CD4-positive, alpha-beta T cell (primary cell): ENCODE measurements around the gene NMRK2. TPM values are rescaled to one million over a fixed set of nuclear protein-coding genes. Genes with fewer than 3 reads are reported as not detected.

Experiments used
- ATAC-seq: fragments of 200-7000 bp; cut with Tn5 transposase; one replicate; pipeline ENCODE4 v1.10.0; 2022; ENCODE audit warnings: mild to moderate bottlenecking; ENCODE audit not compliant: poor library complexity
- CTCF ChIA-PET: fragments of 350-600 bp; sonication (Branson Sonifier 250); formaldehyde crosslinking; loops from one replicate; lab custom pipeline; 2021; ENCODE audit warnings: antibody characterized with exemption, inconsistent platforms; lab: Charles Lee
- POLR2A ChIA-PET: fragments of 350-600 bp; sonication (Branson Sonifier 250); formaldehyde crosslinking; loops from one replicate; lab custom pipeline; 2021; ENCODE audit warnings: antibody characterized with exemption, inconsistent platforms; lab: Charles Lee
- DNase-seq, 14 experiments: peaks; one replicate each; pipeline ENCODE4 v3.0.0-alpha.2; 2013 to 2020; ENCODE audit warnings: mixed read lengths in 2 of 14
- H3K27ac ChIP-seq, 2 donors: one replicate each; pipeline versions ENCODE4 v1.5.1 to v1.7.0; 2013; ENCODE audit warnings: low read length in 2 of 2, low read depth in 1 of 2, mild to moderate bottlenecking in 1 of 2
- H3K27me3 ChIP-seq, 2 experiments: 1 replicate in 1 of 2; 2 replicates in 1 of 2; pipeline versions ENCODE4 v1.6.1 to v1.7.0; 2013; ENCODE audit warnings: low read length in 2 of 2, control low read depth in 1 of 2, mild to moderate bottlenecking in 1 of 2, moderate library complexity in 1 of 2; ENCODE audit not compliant: insufficient read depth in 2 of 2, control insufficient read depth in 1 of 2
- H3K36me3 ChIP-seq: one replicate; pipeline ENCODE4 v1.6.1; 2013; ENCODE audit warnings: low read length, control low read depth; ENCODE audit not compliant: insufficient read depth
- H3K4me1 ChIP-seq: one replicate; pipeline ENCODE4 v1.6.1; 2013; ENCODE audit warnings: low read length, control low read depth; ENCODE audit not compliant: insufficient read depth
- H3K4me3 ChIP-seq: one replicate; pipeline ENCODE4 v1.5.1; 2013; ENCODE audit warnings: mild to moderate bottlenecking, low read length, moderate library complexity
- H3K9me3 ChIP-seq, 2 experiments: 1 replicate in 1 of 2; 2 replicates in 1 of 2; pipeline versions ENCODE4 v1.6.1 to v1.7.0; 2013; ENCODE audit warnings: low read length in 2 of 2, mild to moderate bottlenecking in 2 of 2, control low read depth in 1 of 2, moderate library complexity in 1 of 2; ENCODE audit not compliant: control insufficient read depth in 1 of 2, insufficient read depth in 1 of 2
- H3K27ac Mint-ChIP-seq: one replicate; pipeline ENCODE4 v1.8.0; 2020; ENCODE audit warnings: mixed read lengths
- H3K27me3 Mint-ChIP-seq: one replicate; pipeline ENCODE4 v1.8.0; 2021; ENCODE audit warnings: mixed read lengths
- H3K36me3 Mint-ChIP-seq: one replicate; pipeline ENCODE4 v1.8.0; 2021; ENCODE audit warnings: low read depth, mixed read lengths
- H3K4me1 Mint-ChIP-seq: one replicate; pipeline ENCODE4 v1.8.0; 2021; ENCODE audit warnings: low read depth, mixed read lengths
- H3K4me3 Mint-ChIP-seq: one replicate; pipeline ENCODE4 v1.8.0; 2020; ENCODE audit warnings: mild to moderate bottlenecking, mixed read lengths
- H3K9me3 Mint-ChIP-seq: one replicate; pipeline ENCODE4 v1.8.0; 2020; ENCODE audit warnings: mixed read lengths
- intact Hi-C, 2 experiments: fragments of 100-400 bp; cut with DNase I in 1 of 2; cut with micrococcal nuclease in 1 of 2; formaldehyde crosslinking; loops; one replicate each; pipeline versions ENCODE4 v1.15.1 to v1.9.0; 2023 to 2025; cut with DNase I, micrococcal nuclease
- total RNA-seq, 174 experiments: library from RNA in 2 of 174; stranded (reverse) in 2 of 174; gene quantifications; one replicate each; pipeline ENCODE4 v1.2.3 and lab custom pipeline; 2021 to 2026
- TF ChIP-seq, protein P1 (sequence below): fragments of 200-600 bp; IDR thresholded peaks from one replicate; pipeline ENCODE4 v1.8.0; 2022; ENCODE audit warnings: antibody characterized with exemption, mild to moderate bottlenecking

NMRK2 gene
- total RNA-seq, 2 experiments from 2014 or later: not detected

DNA sequence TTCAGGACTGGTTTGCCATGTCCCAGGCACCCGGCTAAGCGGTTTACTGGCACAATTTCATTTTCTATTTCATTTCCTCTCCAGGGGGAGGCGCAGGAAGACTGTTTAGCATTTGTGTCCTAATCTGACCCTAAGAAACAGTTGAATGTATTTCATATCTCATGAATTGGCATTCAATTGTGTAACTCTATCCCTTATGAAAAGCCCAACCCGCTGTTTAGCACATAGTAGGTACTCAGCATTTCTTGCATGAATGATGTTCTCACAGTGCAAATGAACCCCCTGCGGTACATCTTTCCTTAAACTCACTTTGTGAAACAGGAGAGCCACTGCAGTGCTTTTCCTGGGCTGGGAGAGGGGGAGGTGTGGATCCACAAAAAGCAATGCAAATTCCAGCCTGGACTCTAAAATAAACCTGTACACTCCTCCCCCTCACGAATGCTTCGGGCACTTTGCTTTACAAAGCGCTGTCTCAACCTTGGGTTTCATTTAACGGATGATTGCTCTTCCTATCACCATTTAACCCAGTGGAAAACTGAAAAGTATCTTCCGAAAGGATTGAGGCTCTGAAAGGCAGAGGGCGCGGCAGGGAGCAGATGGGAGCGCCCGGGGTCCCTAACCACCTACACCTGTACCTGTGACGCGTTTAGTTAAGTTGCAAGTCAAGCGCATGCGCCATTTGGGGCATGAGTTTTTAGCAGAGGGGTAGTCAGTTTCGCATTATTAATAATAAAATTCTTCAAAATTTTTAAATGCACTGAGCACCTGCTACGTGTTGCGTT is 53.6 kb downstream of the NMRK2 start:
- Mint-ChIP-seq H3K4me3 (peak overlapping the region; percentile 97), H3K4me1 (peaks cover 55% of the 10 kb centered on the region), H3K36me3 (peaks cover 52% of the 10 kb centered on the region), H3K27ac (peak overlapping the region; percentile 91), H3K27me3 (no peaks in the 10 kb centered on the region), H3K9me3 (no peaks in the 10 kb centered on the region)
- intact Hi-C loops: loop anchor here (1.0 to 10.0 kb wide), 9 partner anchors 80 to 416 kb away; partner anchors contain the start of genes APBA3 (in 2 of the 2), MRPL54 (in 2 of the 2), ANKRD24 (in 1 of the 2) and CHAF1A (in 1 of the 2)
- Histone ChIP-seq H3K36me3 (peaks cover 30% of the 10 kb centered on the region), H3K9me3 (peaks cover 0 to 5% of the 10 kb centered on the region in 2 experiments), H3K4me1 (peaks cover 61% of the 10 kb centered on the region), H3K27ac (peak overlapping the region; percentile 33 to 60), H3K4me3 (peak overlapping the region; percentile 88), H3K27me3 (no peaks in the 10 kb centered on the region)
- ChIA-PET CTCF (interaction anchor here (1.5 to 2.2 kb wide), 3 partner anchors 15 to 154 kb away, joined by 8 to 13 read pairs (median 12); partner anchors contain the start of genes DAPK3 and PIAS4), POLR2A (interaction anchor here (0.9 to 4.9 kb wide), 13 partner anchors 10 to 383 kb away, joined by 3 to 72 read pairs (median 6); partner anchors contain the start of genes APBA3, DAPK3, MRPL54 and PIAS4)
- peak; percentile 22 for ATAC-seq
- TF ChIP-seq, protein P1, sequence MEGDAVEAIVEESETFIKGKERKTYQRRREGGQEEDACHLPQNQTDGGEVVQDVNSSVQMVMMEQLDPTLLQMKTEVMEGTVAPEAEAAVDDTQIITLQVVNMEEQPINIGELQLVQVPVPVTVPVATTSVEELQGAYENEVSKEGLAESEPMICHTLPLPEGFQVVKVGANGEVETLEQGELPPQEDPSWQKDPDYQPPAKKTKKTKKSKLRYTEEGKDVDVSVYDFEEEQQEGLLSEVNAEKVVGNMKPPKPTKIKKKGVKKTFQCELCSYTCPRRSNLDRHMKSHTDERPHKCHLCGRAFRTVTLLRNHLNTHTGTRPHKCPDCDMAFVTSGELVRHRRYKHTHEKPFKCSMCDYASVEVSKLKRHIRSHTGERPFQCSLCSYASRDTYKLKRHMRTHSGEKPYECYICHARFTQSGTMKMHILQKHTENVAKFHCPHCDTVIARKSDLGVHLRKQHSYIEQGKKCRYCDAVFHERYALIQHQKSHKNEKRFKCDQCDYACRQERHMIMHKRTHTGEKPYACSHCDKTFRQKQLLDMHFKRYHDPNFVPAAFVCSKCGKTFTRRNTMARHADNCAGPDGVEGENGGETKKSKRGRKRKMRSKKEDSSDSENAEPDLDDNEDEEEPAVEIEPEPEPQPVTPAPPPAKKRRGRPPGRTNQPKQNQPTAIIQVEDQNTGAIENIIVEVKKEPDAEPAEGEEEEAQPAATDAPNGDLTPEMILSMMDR: peak; percentile 70
- DNase-seq: peak in 13 of 14 experiments; percentile 35 to 86 (median 55)

DNA sequence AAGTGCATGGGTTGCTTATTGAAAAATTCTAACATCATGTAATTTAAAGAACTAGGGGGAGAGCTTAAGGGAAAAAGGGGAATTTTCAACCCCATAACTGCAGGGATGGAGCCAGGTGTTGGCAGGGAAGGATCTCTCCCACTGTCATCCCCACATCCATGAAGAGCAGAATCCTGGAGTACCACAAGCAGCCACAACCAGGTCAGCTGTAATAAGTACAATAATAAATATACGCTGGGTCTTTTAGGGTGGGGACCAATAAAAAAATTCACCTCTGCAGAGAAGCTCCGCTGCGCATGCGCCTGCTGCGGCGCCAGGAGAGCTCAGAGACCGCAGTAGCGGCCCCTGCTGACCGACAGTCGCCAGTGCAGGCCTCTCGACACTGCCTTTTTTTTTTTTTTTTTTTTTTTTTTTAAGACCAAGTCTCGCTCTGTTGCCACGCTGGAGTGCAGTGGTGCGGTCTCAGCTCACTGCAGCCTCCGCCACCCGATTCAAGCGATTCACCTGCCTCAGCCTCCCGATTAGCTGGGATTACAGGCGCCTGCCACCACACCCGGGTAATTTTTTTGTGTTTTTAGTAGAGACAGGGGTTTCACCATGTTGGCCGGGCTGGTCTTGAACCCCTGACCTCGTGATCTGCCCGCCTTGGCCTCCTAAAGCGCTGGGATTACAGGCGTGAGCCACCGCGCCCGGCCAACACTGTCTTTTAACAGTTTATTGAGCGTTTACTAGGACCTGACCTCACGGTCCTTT is 54.9 kb downstream of the NMRK2 start:
- intact Hi-C loops: loop anchor here (2.0 to 10.0 kb wide), 7 partner anchors 79 to 415 kb away; partner anchors contain the start of genes APBA3 (in 2 of the 2), MRPL54 (in 2 of the 2), ANKRD24 (in 1 of the 2) and CHAF1A (in 1 of the 2)
- Mint-ChIP-seq H3K27ac (peak overlapping the region; percentile 91), H3K27me3 (no peaks in the 10 kb centered on the region), H3K4me3 (peak overlapping the region; percentile 97), H3K9me3 (no peaks in the 10 kb centered on the region), H3K4me1 (peaks cover 55% of the 10 kb centered on the region), H3K36me3 (peaks cover 40% of the 10 kb centered on the region)
- H3K36me3 ChIP-seq: peaks cover 17% of the 10 kb centered on the region
- no peak overlapping the region for H3K27ac ChIP-seq
- ATAC-seq: peak; percentile 38
- TF ChIP-seq, protein P1: peak; percentile 89
- H3K4me3 ChIP-seq: peak overlapping the region; percentile 88
- ChIA-PET POLR2A (interaction anchor here (0.6 to 2.7 kb wide), 19 partner anchors 9 to 719 kb away, joined by 3 to 39 read pairs (median 6); partner anchors contain the start of genes DAPK3, MRPL54, PIAS4 and YJU2), CTCF (interaction anchor here (0.6 to 4.2 kb wide), 32 partner anchors 9 to 1945 kb away, joined by 3 to 36 read pairs (median 4); partner anchors contain the start of genes APBA3, DAPK3, MRPL54 and PIAS4)
- H3K4me1 ChIP-seq: peaks cover 56% of the 10 kb centered on the region
- peak; percentile 80 to 97 (median 88) for DNase-seq
- H3K27me3 ChIP-seq: no peaks in the 10 kb centered on the region
- H3K9me3 ChIP-seq: peaks cover 0 to 5% of the 10 kb centered on the region in 2 experiments

DNA sequence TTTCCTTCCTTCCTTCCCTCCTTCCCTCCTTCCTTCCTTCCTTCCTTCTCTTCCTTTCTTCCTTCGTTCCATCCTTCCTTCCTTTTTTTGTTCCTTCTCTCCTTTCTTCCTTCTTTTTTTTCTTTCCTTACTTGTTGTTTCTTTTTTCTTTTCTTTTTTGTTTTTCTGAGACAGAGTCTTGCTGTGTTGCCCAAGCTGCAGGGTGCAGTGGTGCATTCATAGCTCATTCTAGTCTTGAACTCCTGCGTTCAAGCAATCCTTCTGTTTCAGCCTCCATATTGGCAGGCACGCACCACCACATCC is 57.9 kb downstream of the NMRK2 start:
- H3K4me1 Mint-ChIP-seq: peaks cover 25% of the 10 kb centered on the region
- DNase-seq (no peak), ATAC-seq (no peak)
- no peaks in the 10 kb centered on the region for H3K27me3 ChIP-seq
- intact Hi-C loops: loop anchor here (1.0 kb wide), 2 partner anchors 17 to 197 kb away; partner anchors contain the start of gene PIAS4 (in 2 of the 2)
- H3K36me3 ChIP-seq: no peaks in the 10 kb centered on the region
- peaks cover 12% of the 10 kb centered on the region for H3K36me3 Mint-ChIP-seq
- TF ChIP-seq, protein P1: no peak
- no peak overlapping the region for H3K27ac ChIP-seq
- H3K4me1 ChIP-seq: peaks cover 35% of the 10 kb centered on the region
- H3K27ac Mint-ChIP-seq: no peak overlapping the region
- no peaks in the 10 kb centered on the region for H3K9me3 Mint-ChIP-seq
- POLR2A ChIA-PET: interaction anchor here (0.6 to 3.0 kb wide), 13 partner anchors 11 to 808 kb away, joined by 3 to 34 read pairs (median 4); partner anchors contain the start of genes DAPK3, MRPL54, PIAS4 and YJU2
- peak overlapping the region; percentile 42 for H3K4me3 Mint-ChIP-seq
- no peaks in the 10 kb centered on the region for H3K9me3 ChIP-seq
- CTCF ChIA-PET: interaction anchor here (1.9 to 4.2 kb wide), 2 partner anchors 16 to 149 kb away, joined by 9 to 36 read pairs; partner anchors contain the start of gene PIAS4
- no peak overlapping the region for H3K4me3 ChIP-seq
- no peaks in the 10 kb centered on the region for H3K27me3 Mint-ChIP-seq
